Hippocampal formation (tissue), 2 donors: ENCODE measurements around the gene CXCL11.
"Not testable (repeated sequence)": the region's sequence is repeated elsewhere in the genome, so short reads cannot be mapped to it uniquely, and the experiment has no call there.

Source experiments
- DNase-seq, 2 donors: peaks; one replicate each; lab custom pipeline; 2025; lab: John Stamatoyannopoulos, UW

The CXCL11 gene

DNA sequence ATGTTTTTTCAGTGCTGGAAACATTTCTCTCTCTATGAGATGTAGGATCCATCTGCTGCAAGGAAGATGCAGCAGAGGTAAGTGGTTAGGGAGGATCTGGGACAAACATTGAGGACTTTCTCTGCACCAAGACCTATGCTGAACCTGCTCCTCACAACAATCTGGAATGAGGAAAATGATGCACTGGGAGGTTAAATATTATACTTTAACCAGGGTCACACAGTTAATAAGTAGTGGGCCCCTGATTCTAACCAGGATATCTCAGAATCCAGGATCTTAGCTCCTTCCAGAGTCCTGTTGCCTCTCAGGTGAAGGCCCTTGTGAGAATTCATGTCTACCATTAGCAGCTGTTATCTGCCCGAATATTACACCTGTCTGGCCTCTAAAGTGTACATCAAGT lies 35.6 kb downstream of the CXCL11 start:
- DNase-seq = no peak

DNA sequence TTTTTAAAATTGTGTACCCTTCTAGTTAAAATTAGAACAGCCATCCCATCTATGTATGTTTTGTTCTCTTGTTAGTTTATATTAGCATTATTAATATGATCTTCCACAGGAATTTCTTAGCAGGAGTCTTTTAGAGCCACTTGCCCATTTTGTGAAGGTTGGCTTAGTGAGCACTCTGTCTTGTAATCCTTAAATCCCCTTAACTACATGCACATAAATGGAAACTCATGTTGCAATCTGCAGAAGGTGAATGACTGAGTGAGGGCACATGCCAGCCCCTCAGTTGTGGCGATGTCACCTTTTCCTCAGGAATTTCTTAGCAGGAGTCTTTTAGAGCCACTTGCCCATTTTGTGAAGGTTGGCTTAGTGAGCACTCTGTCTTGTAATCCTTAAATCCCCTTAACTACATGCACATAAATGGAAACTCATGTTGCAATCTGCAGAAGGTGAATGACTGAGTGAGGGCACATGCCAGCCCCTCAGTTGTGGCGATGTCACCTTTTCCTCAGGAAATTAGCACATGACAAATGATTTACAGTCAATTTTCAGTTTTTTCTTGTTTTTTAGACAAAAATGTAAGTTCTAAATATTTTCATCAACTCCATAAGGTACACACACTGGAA lies 37.2 kb downstream of the CXCL11 start:
- not testable (repeated sequence) for DNase-seq

DNA sequence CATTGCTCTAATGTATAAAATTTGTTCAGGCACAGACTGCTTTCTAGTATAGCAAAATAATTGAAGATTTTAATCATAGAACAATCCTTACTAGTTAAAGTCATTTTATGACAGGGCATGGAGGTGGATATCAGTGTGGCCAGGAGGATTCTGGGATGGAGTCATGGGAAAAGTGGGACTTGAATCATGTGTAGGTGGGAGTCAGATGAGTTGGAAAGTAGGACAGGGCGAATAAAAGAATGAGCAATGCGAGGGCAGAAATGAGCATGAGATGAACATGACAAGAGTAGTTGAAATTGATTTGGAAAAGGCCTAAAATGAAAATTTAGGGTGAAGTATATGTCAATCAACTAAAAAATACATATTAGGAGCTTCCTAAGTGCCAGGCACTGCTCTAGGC lies 37.9 kb downstream of the CXCL11 start:
- no peak for DNase-seq

DNA sequence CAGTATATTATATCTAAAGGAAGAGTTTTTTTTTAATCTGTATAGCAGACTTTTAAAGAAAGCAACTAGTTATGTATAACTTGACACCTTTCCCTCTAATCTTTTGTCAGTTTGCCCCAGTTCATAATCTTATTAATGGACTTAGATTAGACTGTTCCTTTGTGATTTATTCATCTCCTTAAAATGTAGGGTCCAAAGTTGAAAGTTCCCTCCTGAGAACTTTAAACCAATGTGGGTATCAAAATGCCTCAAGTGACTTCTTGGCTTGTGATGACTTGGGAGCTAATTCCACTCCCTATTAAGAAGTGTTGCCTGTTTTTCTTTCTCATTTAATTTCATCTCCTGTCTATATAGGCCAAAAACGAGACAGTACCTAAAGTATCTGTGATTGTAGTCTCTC lies 38.8 kb downstream of the CXCL11 start:
- DNase-seq = no peak

DNA sequence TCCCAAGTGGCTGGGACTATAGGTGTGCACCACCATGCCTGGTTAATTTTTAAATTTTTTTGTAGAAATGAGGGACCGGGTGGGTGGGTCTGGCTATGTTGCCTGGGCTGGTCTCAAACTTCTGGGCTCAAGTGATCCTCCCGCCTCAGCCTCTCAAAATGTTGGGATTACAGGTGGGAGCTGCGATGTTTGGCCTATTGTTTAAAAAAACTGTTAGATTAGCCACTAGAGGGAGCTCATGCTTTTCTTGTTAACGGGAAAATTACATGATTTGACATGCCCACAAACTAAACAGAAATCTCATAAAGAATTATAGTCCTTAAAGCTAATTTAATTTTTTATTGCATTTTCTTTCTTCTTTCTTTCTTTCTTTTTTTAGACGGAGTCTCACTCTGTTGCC lies 40.1 kb downstream of the CXCL11 start:
- peak in 1 of 2 donors; percentile 73 for DNase-seq

DNA sequence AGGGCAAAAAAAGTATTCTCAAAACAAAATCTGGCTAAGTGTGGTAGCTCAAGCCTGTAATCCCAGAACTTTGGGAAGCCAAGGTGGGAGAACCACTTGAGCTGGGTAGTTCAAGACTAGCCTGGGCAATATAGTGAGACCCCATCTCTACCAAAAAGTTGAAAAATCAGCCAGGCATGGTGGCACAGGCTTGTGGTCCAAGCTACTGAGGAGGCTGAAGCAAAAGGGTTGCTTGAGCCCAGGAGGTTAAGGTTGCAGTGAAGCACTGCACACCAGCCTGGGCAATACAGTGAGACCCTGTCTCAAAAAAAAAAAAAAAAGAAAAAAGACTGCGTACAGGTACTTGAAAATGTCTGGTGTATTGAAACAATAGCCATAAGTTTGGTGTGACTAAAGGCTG lies 43.4 kb downstream of the CXCL11 start:
- no peak for DNase-seq

DNA sequence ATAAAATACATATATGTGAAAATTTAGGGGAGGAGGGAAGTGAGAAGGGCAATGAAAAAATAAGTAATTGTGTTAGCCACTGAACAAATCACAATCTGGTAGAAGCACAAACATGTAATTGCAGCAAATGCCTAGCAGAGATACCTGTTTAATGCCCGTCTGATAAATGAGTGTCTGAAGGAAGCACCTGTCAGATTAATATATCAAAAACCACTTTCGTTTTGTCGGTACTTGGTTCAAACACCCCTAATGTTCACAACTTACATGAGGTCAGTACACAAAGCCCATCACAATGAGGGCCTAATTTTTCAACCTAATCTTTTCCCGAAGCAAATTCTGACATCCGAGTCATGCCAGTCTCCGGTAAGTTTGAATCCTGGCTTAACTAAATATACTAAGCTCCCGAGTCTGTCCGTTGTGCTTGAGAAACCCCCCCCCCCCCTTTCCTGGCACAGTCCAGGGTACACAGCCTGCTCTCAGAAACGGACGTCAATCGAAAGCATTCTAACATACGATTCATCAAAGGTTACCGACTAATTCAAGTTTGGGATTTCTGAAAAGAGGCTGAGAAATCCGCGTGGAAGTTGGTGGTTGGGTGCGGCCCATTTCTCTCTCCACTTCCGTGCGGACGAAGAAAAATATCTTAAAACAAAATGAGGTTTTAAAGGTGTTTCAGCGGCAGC lies 45.9 kb downstream of the CXCL11 start:
- no peak for DNase-seq

DNA sequence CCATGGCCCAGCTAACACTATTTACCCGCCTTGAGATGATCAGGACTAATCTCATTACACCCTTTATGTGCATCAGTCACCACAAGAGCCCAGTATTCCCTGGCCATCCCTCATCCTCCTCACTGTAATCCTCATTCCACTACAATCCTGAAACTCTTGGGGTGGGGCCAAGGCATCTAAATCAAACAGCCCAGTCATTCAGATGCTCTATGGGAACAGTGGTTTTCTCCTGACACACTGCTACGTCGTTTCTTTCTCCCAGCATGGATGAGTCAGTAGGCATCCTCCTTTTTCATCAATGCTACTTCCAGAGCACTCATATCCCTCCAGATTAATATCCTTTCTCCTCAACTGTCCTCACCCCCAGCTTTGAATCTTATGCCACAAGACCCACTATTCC lies 50.8 kb downstream of the CXCL11 start:
- DNase-seq = no peak
